GM13977 (cell line): Measurements from ENCODE around the gene HELZ.

ENCODE experiments used
- DNase-seq: peaks from one replicate; pipeline ENCODE4 v3.0.0; 2012; ENCODE audit warnings: low spot score
- in situ Hi-C: fragments of 300-500 bp; cut with MboI; formaldehyde crosslinking; loops from one replicate; pipeline ENCODE4 v1.12.0; 2022; ENCODE audit warnings: low sequenced_read_pairs, low pct_unique_long_range_greater_than_20kb, mixed read lengths, inconsistent platforms; ENCODE audit not compliant: unreplicated experiment
- TF ChIP-seq, protein P1 (sequence below): IDR thresholded peaks from 2 replicates; pipeline ENCODE4 v1.5.1; 2012; ENCODE audit warnings: mild to moderate bottlenecking, control low read depth; ENCODE audit not compliant: insufficient read depth; ENCODE audit errors: extremely low read depth, missing control alignments

Gene HELZ

DNA sequence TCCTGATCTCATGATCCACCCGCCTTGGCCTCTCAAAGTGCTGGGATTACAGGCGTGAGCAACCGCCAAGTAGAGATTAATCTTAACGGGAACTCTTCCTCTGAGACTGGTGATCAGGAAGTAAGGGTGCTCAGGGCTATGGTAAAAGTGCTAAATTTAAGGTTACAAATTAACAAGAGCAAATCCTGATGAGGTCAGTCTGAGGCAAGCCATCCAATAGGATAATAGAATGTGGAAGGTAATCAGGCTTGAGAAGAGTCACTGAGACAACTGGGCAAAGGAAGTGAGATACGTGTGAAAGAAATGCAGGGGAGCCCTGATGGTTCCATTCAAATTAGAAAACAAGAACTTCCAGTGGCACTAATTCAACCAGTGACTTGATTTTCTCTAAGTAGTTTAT, 131.5 kb downstream of the HELZ start:
- TF ChIP-seq, protein P1, sequence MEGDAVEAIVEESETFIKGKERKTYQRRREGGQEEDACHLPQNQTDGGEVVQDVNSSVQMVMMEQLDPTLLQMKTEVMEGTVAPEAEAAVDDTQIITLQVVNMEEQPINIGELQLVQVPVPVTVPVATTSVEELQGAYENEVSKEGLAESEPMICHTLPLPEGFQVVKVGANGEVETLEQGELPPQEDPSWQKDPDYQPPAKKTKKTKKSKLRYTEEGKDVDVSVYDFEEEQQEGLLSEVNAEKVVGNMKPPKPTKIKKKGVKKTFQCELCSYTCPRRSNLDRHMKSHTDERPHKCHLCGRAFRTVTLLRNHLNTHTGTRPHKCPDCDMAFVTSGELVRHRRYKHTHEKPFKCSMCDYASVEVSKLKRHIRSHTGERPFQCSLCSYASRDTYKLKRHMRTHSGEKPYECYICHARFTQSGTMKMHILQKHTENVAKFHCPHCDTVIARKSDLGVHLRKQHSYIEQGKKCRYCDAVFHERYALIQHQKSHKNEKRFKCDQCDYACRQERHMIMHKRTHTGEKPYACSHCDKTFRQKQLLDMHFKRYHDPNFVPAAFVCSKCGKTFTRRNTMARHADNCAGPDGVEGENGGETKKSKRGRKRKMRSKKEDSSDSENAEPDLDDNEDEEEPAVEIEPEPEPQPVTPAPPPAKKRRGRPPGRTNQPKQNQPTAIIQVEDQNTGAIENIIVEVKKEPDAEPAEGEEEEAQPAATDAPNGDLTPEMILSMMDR = no peak
- in situ Hi-C loops = no loop called here

GRCh38 chr17:67111808-67112207, 133.2 kb downstream of the HELZ start:
- TF ChIP-seq, protein P1 = no peak
- in situ Hi-C loops = no loop called here
- DNase-seq = no peak

More for the DNA sequence above, 131.5 kb downstream of the HELZ start:
- no peak for DNase-seq

- TF ChIP-seq, protein P1 = no peak
- in situ Hi-C loops = no loop called here
- DNase-seq = no peak
Measured at GRCh38 chr17:67111327-67111726, 133.7 kb downstream of the HELZ start.

GRCh38 chr17:67110619-67111018, 134.4 kb downstream of the HELZ start:
- TF ChIP-seq, protein P1 = no peak
- in situ Hi-C loops = no loop called here
- DNase-seq = no peak

DNA sequence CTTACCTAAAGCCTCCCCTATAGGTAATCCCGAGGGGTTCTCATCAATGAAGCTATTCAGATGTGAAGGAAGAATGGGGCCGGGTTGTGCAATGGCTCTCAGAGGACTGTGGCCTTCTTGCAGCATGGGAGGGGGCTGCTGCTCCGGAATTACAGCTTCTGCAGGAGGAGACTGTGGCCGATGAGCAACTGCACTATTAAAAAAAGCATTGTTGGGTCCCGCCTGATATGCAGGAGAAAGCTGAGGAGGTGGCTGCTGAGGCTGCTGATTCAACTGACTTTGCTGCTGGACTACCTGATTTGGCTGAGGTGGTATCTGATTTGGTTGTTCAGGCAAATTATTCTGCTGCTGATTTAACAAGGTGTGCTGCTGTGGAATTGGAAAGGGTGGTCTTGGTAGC, 135.9 kb downstream of the HELZ start:
- no peak for DNase-seq
- TF ChIP-seq, protein P1 = no peak
- in situ Hi-C loops = no loop called here

- TF ChIP-seq, protein P1 = no peak
- no peak for DNase-seq
- in situ Hi-C loops = no loop called here
Measured at GRCh38 chr17:67107811-67108775, 136.9 kb downstream of the HELZ start.
